ENCODE data around the gene NQO2. TPM values are rescaled to one million over a fixed set of nuclear protein-coding genes. Genes with fewer than 3 reads are reported as not detected.
"Not testable (repeated sequence)": the region's sequence is repeated elsewhere in the genome, so short reads cannot be mapped to it uniquely, and the experiment has no call there.

The NQO2 gene
- total and polyA plus RNA-seq, 7 donors = 42.8 to 201 (median 119) TPM

DNA sequence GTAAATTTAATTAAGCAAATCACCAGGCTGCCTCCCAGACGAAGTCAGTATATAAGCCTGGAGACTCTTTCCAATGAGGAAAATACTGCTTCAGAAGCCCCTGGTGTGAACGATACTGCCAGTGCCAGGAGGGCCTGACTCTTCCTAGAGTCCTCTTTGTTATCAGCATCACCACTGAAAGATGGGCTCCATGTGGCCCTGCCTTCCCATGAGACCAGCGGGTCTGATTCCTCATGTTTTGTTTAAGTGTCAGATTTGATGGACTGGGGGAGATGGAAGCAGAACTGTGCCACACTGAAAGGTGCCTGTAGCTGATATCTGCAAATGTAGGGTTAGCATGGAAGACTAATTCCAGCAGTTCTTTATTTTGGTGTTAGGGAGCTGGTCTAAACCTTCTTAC is 7.9 kb downstream of the NQO2 start:
- Histone ChIP-seq H3K9me3 (no peaks in the 10 kb centered on the region), H3K36me3 (ENCODE audit: insufficient read depth in 1 of 2, low read depth in 1 of 2) (peaks cover 27 to 96% of the 10 kb centered on the region in 2 donors), H3K4me3 (no peak overlapping the region), H3K27ac (no peak overlapping the region), H3K27me3 (ENCODE audit: insufficient read depth in 3 of 3, low read length in 2 of 3) (no peaks in the 10 kb centered on the region), H3K4me1 (peaks cover 5% of the 10 kb centered on the region)
- ATAC-seq (no peak), DNase-seq (no peak)
- no peak for TF ChIP-seq CTCF (IDR thresholded peaks at IDR 0.05)
- intact Hi-C loops (cut with DNase I) = no loop called here
- 90 to 94% (median 93%) methylated on average over 3 of the region's 3 CpGs for WGBS, 3 donors

- H3K4me1 ChIP-seq; intact Hi-C loops (cut with DNase I); H3K27ac ChIP-seq; H3K27me3 ChIP-seq (ENCODE audit: insufficient read depth in 3 of 3, low read length in 2 of 3); ATAC-seq; H3K9me3 ChIP-seq; DNase-seq; H3K4me3 ChIP-seq: not testable (repeated sequence)
- 84 to 87% (median 86%) methylated on average over 17 of the region's 17 CpGs for WGBS, 3 donors
- peaks cover 30 to 100% of the 10 kb centered on the region in 2 donors for H3K36me3 ChIP-seq (ENCODE audit: insufficient read depth in 1 of 2, low read depth in 1 of 2)
Measured at GRCh38 chr6:3008712-3009265, 9.1 kb downstream of the NQO2 start.

DNA sequence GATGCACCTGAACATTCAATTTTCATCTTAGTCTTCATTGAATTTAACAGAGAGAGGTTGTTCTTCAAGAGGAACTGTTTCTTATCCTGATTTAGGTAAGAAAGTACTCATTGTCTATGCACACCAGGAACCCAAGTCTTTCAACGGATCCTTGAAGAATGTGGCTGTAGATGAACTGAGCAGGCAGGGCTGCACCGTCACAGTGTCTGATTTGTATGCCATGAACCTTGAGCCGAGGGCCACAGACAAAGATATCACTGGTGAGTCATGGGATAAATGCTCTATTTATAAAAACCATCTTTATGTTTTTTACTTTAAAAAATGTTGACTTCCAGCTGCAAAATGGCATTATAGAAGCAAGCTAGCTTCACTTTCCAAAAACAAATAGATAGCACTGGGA is 10.2 kb downstream of the NQO2 start:
- H3K4me1 ChIP-seq = no peaks in the 10 kb centered on the region
- H3K4me3 ChIP-seq = no peak overlapping the region
- WGBS, 3 donors = 87 to 97% (median 94%) methylated on average over 3 of the region's 3 CpGs
- ATAC-seq = no peak
- peaks cover 34 to 100% of the 10 kb centered on the region in 2 donors for H3K36me3 ChIP-seq (ENCODE audit: insufficient read depth in 1 of 2, low read depth in 1 of 2)
- TF ChIP-seq CTCF (IDR thresholded peaks at IDR 0.05) = no peak
- intact Hi-C loops (cut with DNase I) = loop anchor here (5.0 kb wide), 2 partner anchors 37 to 242 kb away; no protein-coding TSS in a partner anchor
- H3K27ac ChIP-seq = no peak overlapping the region
- DNase-seq = no peak
- no peaks in the 10 kb centered on the region for H3K27me3 ChIP-seq (ENCODE audit: insufficient read depth in 3 of 3, low read length in 2 of 3)
- H3K9me3 ChIP-seq = no peaks in the 10 kb centered on the region

DNA sequence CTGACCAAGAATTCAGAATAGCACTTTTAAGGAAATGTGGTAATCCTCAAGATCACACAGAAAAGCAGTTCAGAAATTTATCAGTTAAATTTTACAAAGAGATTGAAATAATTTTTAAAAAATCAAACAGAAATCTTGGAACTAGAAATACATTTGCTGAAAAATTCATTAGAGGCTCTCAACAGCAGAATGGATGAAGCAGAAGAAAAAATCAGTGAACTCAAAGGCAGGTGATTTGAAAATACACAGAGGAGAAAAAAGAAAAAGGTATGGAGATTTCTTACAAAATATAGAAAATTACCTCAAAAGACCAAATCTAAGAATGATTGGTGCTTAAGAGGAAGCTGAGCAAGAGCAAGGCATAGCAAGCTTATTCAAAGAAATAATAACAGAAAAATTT is 11.5 kb downstream of the NQO2 start:
- Histone ChIP-seq H3K27me3 (ENCODE audit: insufficient read depth in 3 of 3, low read length in 2 of 3) (no peaks in the 10 kb centered on the region), H3K36me3 (ENCODE audit: insufficient read depth in 1 of 2, low read depth in 1 of 2) (peaks cover 32 to 100% of the 10 kb centered on the region in 2 donors), H3K27ac (no peak overlapping the region), H3K4me1 (no peaks in the 10 kb centered on the region), H3K4me3 (no peak overlapping the region), H3K9me3 (no peaks in the 10 kb centered on the region)
- ATAC-seq (no peak), DNase-seq (no peak)
- no peak for TF ChIP-seq CTCF (IDR thresholded peaks at IDR 0.05)
- intact Hi-C loops (cut with DNase I) = loop anchor here (5.0 kb wide), 2 partner anchors 36 to 241 kb away; no protein-coding TSS in a partner anchor

DNA sequence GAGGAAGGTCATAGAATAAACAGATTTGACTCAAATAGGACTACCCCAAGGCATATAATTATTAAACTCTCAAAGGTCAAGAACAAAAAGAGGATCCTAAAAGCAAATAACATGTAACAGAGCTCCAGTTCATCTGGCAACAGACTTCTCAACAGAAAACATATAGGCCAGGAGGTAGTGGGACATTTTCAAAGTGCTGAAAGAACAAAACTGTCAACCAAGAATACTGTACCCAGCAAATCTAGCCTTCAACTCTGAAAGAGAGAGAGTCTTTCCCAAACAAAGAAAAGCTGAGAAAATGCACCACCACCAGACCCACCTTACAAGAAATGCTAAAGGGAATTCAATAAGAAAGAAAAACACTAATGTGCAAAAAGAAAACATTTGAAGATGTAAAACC is 11.9 kb downstream of the NQO2 start:
- no peak for DNase-seq
- no peak for TF ChIP-seq CTCF (IDR thresholded peaks at IDR 0.05)
- intact Hi-C loops (cut with DNase I) = loop anchor here (5.0 kb wide), 2 partner anchors 36 to 241 kb away; no protein-coding TSS in a partner anchor
- no peak for ATAC-seq
- peaks cover 28 to 100% of the 10 kb centered on the region in 2 donors for H3K36me3 ChIP-seq (ENCODE audit: insufficient read depth in 1 of 2, low read depth in 1 of 2)
- no peak overlapping the region for H3K27ac ChIP-seq
- no peak overlapping the region for H3K4me3 ChIP-seq
- H3K4me1 ChIP-seq = no peaks in the 10 kb centered on the region
- no peaks in the 10 kb centered on the region for H3K27me3 ChIP-seq (ENCODE audit: insufficient read depth in 3 of 3, low read length in 2 of 3)
- no peaks in the 10 kb centered on the region for H3K9me3 ChIP-seq
